GM23338 (cell line): ENCODE data around the gene CD47. TPM values are rescaled to one million over a fixed set of nuclear protein-coding genes. Genes with fewer than 3 reads are reported as not detected.

Experiments
- ATAC-seq: fragments of 200-7000 bp; cut with Tn5 transposase; 3 replicates; pipeline ENCODE4 v1.9.1; 2020
- DNase-seq: peaks from one replicate; pipeline ENCODE4 v3.0.0-alpha.2; 2015; ENCODE audit warnings: low spot score
- H2AFZ ChIP-seq: fragments of 200-600 bp; sonication (generic); 2 replicates; pipeline ENCODE4 v1.8.0; 2016; ENCODE audit warnings: antibody characterized with exemption, mild to moderate bottlenecking, moderate library complexity
- H3F3A ChIP-seq: fragments of 200-600 bp; sonication (generic); replicated peaks from 2 replicates; pipeline ENCODE4 v1.8.0; 2017; ENCODE audit warnings: antibody characterized with exemption, mixed run types, low read depth
- H3K27ac ChIP-seq: fragments of 200-600 bp; sonication (generic); 2 replicates; pipeline ENCODE4 v1.6.1; 2016; ENCODE audit warnings: low read depth
- H3K27me3 ChIP-seq: fragments of 200-600 bp; sonication (generic); 2 replicates; pipeline ENCODE4 v1.8.0; 2016; ENCODE audit warnings: mild to moderate bottlenecking, mixed run types, moderate library complexity; ENCODE audit not compliant: insufficient read depth
- H3K36me3 ChIP-seq: fragments of 200-600 bp; sonication (generic); 2 replicates; pipeline ENCODE4 v1.8.0; 2016; ENCODE audit warnings: mild to moderate bottlenecking; ENCODE audit not compliant: insufficient read depth
- H3K4me1 ChIP-seq: fragments of 200-600 bp; sonication (generic); 2 replicates; pipeline ENCODE4 v1.8.0; 2016; ENCODE audit warnings: mild to moderate bottlenecking, moderate library complexity; ENCODE audit not compliant: insufficient read depth
- H3K4me2 ChIP-seq: fragments of 200-600 bp; sonication (generic); 2 replicates; pipeline ENCODE4 v1.7.1; 2017; ENCODE audit warnings: mixed run types
- H3K4me3 ChIP-seq: fragments of 200-600 bp; sonication (generic); 2 replicates; pipeline ENCODE4 v1.6.1; 2016; ENCODE audit warnings: mixed run types
- H3K79me2 ChIP-seq: fragments of 200-600 bp; sonication (generic); replicated peaks from 2 replicates; pipeline ENCODE4 v1.8.0; 2017; ENCODE audit warnings: mild to moderate bottlenecking; ENCODE audit not compliant: insufficient read depth
- H3K9me2 ChIP-seq: fragments of 200-600 bp; sonication (generic); 2 replicates; pipeline ENCODE4 v1.8.0; 2017; ENCODE audit not compliant: insufficient read depth
- H4K20me1 ChIP-seq: fragments of 200-600 bp; sonication (generic); replicated peaks from 2 replicates; pipeline ENCODE4 v1.8.0; 2017; ENCODE audit warnings: mild to moderate bottlenecking; ENCODE audit not compliant: insufficient read depth
- H3K27ac Mint-ChIP-seq: 2 replicates; pipeline ENCODE4 v1.8.0; 2020; ENCODE audit warnings: inconsistent platforms, mild to moderate bottlenecking, moderate library complexity, mixed read lengths
- H3K27me3 Mint-ChIP-seq: 3 replicates; pipeline ENCODE4 v1.8.0; 2022; ENCODE audit warnings: low read depth, mild to moderate bottlenecking, moderate library complexity, mixed read lengths, inconsistent platforms; ENCODE audit not compliant: insufficient read depth, poor library complexity
- H3K36me3 Mint-ChIP-seq: 3 replicates; pipeline ENCODE4 v1.8.0; 2021; ENCODE audit warnings: low read depth, mild to moderate bottlenecking, inconsistent platforms, moderate library complexity, mixed read lengths
- H3K4me1 Mint-ChIP-seq: 3 replicates; pipeline ENCODE4 v1.8.0; 2020; ENCODE audit warnings: mild to moderate bottlenecking, inconsistent platforms, mixed read lengths
- H3K4me3 Mint-ChIP-seq: 3 replicates; pipeline ENCODE4 v1.8.0; 2021; ENCODE audit warnings: moderate library complexity, mild to moderate bottlenecking, inconsistent platforms, mixed read lengths
- H3K9me3 Mint-ChIP-seq: 3 replicates; pipeline ENCODE4 v1.8.0; 2020; ENCODE audit warnings: moderate library complexity, mild to moderate bottlenecking, inconsistent platforms, mixed read lengths
- CREB1 ChIP-seq: fragments of 250-450 bp; sonication (Bioruptor Pico); IDR thresholded peaks from 2 replicates; pipeline ENCODE4 v1.5.0; 2020; ENCODE audit warnings: low read depth, mild to moderate bottlenecking, moderate library complexity
- CTCF ChIP-seq, 2 experiments: fragments of 200-600 bp in 1 of 2; sonication (generic) in 1 of 2; conservative IDR thresholded peaks; 2 replicates each; pipeline versions ENCODE4 v1.5.1 to v1.6.1; 2016 to 2017; ENCODE audit warnings: antibody characterized with exemption in 2 of 2, low read depth in 2 of 2, mild to moderate bottlenecking in 2 of 2, moderate library complexity in 1 of 2
- ETS1 ChIP-seq: IDR thresholded peaks from 2 replicates; pipeline ENCODE4 v1.6.1; 2016; ENCODE audit warnings: antibody characterized with exemption
- EZH2phosphoT487 ChIP-seq: fragments of 200-600 bp; sonication (generic); IDR thresholded peaks from one replicate; pipeline ENCODE4 v1.8.1; 2018; ENCODE audit warnings: antibody characterized with exemption; ENCODE audit not compliant: unreplicated experiment
- NANOG ChIP-seq: IDR thresholded peaks from 2 replicates; pipeline ENCODE4 v1.6.1; 2016; ENCODE audit warnings: antibody characterized with exemption, borderline replicate concordance
- POLR2AphosphoS5 ChIP-seq: IDR thresholded peaks from 2 replicates; pipeline ENCODE4 v1.6.1; 2016; ENCODE audit warnings: antibody characterized with exemption, low read depth
- REST ChIP-seq: IDR thresholded peaks from one replicate; pipeline ENCODE4 v1.6.1; 2018; ENCODE audit warnings: antibody characterized with exemption; ENCODE audit not compliant: unreplicated experiment
- ZNF114 ChIP-seq: fragments of 250-450 bp; sonication (Bioruptor Pico); IDR thresholded peaks from 2 replicates; pipeline ENCODE4 v1.5.0; 2020; ENCODE audit warnings: mild to moderate bottlenecking, moderate library complexity
- ZNF331 ChIP-seq: fragments of 250-450 bp; sonication (Bioruptor Pico); IDR thresholded peaks from 2 replicates; pipeline ENCODE4 v1.5.0; 2020; ENCODE audit warnings: low read depth, mild to moderate bottlenecking, moderate library complexity
- ZNF462 ChIP-seq: fragments of 250-450 bp; sonication (Bioruptor Pico); IDR thresholded peaks from 2 replicates; pipeline ENCODE4 v1.5.0; 2020; ENCODE audit warnings: mild to moderate bottlenecking, moderate library complexity
- polyA plus RNA-seq: library from polyadenylated mRNA; unstranded; fragments of >200 nt; fragmentation: Nextera tagmentation; extraction: Ambion mirVana; gene quantifications from 2 replicates; pipeline ENCODE4 v1.2.1, GENCODE V29; 2016
- total RNA-seq: library from RNA; depleted of rRNA; stranded (reverse); fragments of >200 nt; shearing (Covaris generic); gene quantifications from 2 replicates; pipeline ENCODE4 v1.2.3, GENCODE V29; 2014

The CD47 gene
- total and polyA plus RNA-seq, 2 experiments from 2014 or later, result 22.1 to 26.9 TPM

- Histone ChIP-seq H3K27me3 (no peaks in the 10 kb centered on the region), H2AFZ (no peak overlapping the region), H3K36me3 (no peaks in the 10 kb centered on the region), H3F3A (no peaks in the 10 kb centered on the region), H4K20me1 (no peaks in the 10 kb centered on the region), H3K27ac (no peak overlapping the region), H3K9me2 (no peaks in the 10 kb centered on the region), H3K4me2 (no peak overlapping the region), H3K4me1 (no peaks in the 10 kb centered on the region; the same call in 1 of the 2 replicates), H3K79me2 (no peaks in the 10 kb centered on the region), H3K4me3 (no peak overlapping the region)
- Mint-ChIP-seq H3K9me3 (no peaks in the 10 kb centered on the region), H3K27me3 (no peaks in the 10 kb centered on the region), H3K27ac (no peak overlapping the region), H3K4me3 (no peak overlapping the region), H3K36me3 (no peaks in the 10 kb centered on the region), H3K4me1 (peaks cover 10% of the 10 kb centered on the region; the same call in 2 of the 3 replicates)
- no peak for TF ChIP-seq ZNF114 (CRISPR knock-in tag)
- no peak for ATAC-seq
- no peak for DNase-seq
Observed at GRCh38 chr3:108054935-108055334, 35.9 kb downstream of the CD47 start.

GRCh38 chr3:108053483-108053882 lies 37.3 kb downstream of the CD47 start:
- Histone ChIP-seq H3K27ac (no peak overlapping the region), H3K9me2 (no peaks in the 10 kb centered on the region), H3K4me3 (no peak overlapping the region), H3K79me2 (no peaks in the 10 kb centered on the region), H4K20me1 (no peaks in the 10 kb centered on the region), H3K27me3 (no peaks in the 10 kb centered on the region), H3K4me2 (no peak overlapping the region), H3K36me3 (no peaks in the 10 kb centered on the region), H3K4me1 (no peaks in the 10 kb centered on the region; the same call in 1 of the 2 replicates), H3F3A (no peaks in the 10 kb centered on the region), H2AFZ (no peak overlapping the region)
- H3K9me3 Mint-ChIP-seq, result no peaks in the 10 kb centered on the region
- no peak overlapping the region for H3K27ac Mint-ChIP-seq
- no peaks in the 10 kb centered on the region for H3K27me3 Mint-ChIP-seq
- no peak for DNase-seq
- ATAC-seq, result no peak
- H3K36me3 Mint-ChIP-seq, result no peaks in the 10 kb centered on the region
- peaks cover 3% of the 10 kb centered on the region; the same call in 2 of the 3 replicates for H3K4me1 Mint-ChIP-seq
- H3K4me3 Mint-ChIP-seq, result no peak overlapping the region
- TF ChIP-seq POLR2AphosphoS5 (no peak), EZH2phosphoT487 (no peak), ZNF114 (CRISPR knock-in tag) (no peak), CREB1 (CRISPR knock-in tag) (no peak), ZNF462 (CRISPR knock-in tag) (no peak), REST (no peak), NANOG (no peak), ETS1 (no peak), CTCF (conservative IDR thresholded peaks at IDR 0.05; ENCODE audit: low read depth in 2 of 2) (no peak), ZNF331 (CRISPR knock-in tag) (no peak)
